K562 (cell line): ENCODE data around the gene ITPR1. TPM values are rescaled to one million over a fixed set of nuclear protein-coding genes. Genes with fewer than 3 reads are reported as not detected.
A peak's percentile ranks its signal among the peaks of the same experiment; 100 is the strongest.

Source experiments
- CAMTA2 ChIP-seq: fragments of 250-450 bp; sonication (Bioruptor Pico); conservative IDR thresholded peaks from 2 replicates; pipeline ENCODE4 v1.5.1; 2022
- CHD1 ChIP-seq: fragments of 200-600 bp; sonication (generic); IDR thresholded peaks from one replicate; pipeline ENCODE4 v1.6.1; 2012; ENCODE audit warnings: mild to moderate bottlenecking, moderate library complexity, low read length, inconsistent platforms
- CREB1 ChIP-seq, 2 experiments: sonication (generic) in 1 of 2; formaldehyde crosslinking in 1 of 2; IDR thresholded peaks; 2 replicates each; pipeline versions ENCODE4 v1.6.1 to v1.8.0; 2012 to 2022; ENCODE audit warnings: inconsistent platforms in 1 of 2, mild to moderate bottlenecking in 1 of 2, missing genetic modification reagents in 1 of 2, moderate library complexity in 1 of 2
- GATA2 ChIP-seq: sonication (generic); formaldehyde crosslinking; IDR thresholded peaks from 2 replicates; pipeline ENCODE4 v1.4.0; 2020; ENCODE audit warnings: mild to moderate bottlenecking, missing genetic modification reagents
- JUNB ChIP-seq: fragments of 450-650 bp; formaldehyde crosslinking; conservative IDR thresholded peaks from 2 replicates; pipeline ENCODE4 v1.4.0; 2020; ENCODE audit warnings: mild to moderate bottlenecking
- JUND ChIP-seq, 2 experiments: IDR thresholded peaks; 2 replicates in 1 of 2; 3 replicates in 1 of 2; pipeline ENCODE4 v1.6.1; 2011; ENCODE audit warnings: borderline replicate concordance in 2 of 2, low read depth in 2 of 2, low read length in 2 of 2, improper control_type of control experiment in 1 of 2, missing biosample characterization in 1 of 2, missing genetic modification characterization in 1 of 2, missing genetic modification reagents in 1 of 2
- LEF1 ChIP-seq: fragments of 450-650 bp; IDR thresholded peaks from 2 replicates; pipeline ENCODE4 v1.6.1; 2016; ENCODE audit warnings: mild to moderate bottlenecking
- MCM5 ChIP-seq: fragments of 450-650 bp; IDR thresholded peaks from 2 replicates; pipeline ENCODE4 v1.6.1; 2016; ENCODE audit warnings: low read depth
- NCOR1 ChIP-seq: fragments of 450-650 bp; IDR thresholded peaks from 2 replicates; pipeline ENCODE4 v1.6.1; 2016; ENCODE audit warnings: mild to moderate bottlenecking, moderate library complexity
- NONO ChIP-seq, 2 experiments: fragments of 200-400 bp in 1 of 2; fragments of 450-650 bp in 1 of 2; formaldehyde crosslinking in 1 of 2; IDR thresholded peaks; 2 replicates each; pipeline ENCODE4 v1.6.1; 2017; ENCODE audit warnings: low read depth in 2 of 2, mild to moderate bottlenecking in 2 of 2, moderate library complexity in 2 of 2, low read length in 1 of 2
- NUFIP1 ChIP-seq: fragments of 450-650 bp; IDR thresholded peaks from 2 replicates; pipeline ENCODE4 v1.6.1; 2018; ENCODE audit not compliant: partially characterized antibody
- OTX1 ChIP-seq: fragments of 450-650 bp; formaldehyde crosslinking; IDR thresholded peaks from 2 replicates; pipeline ENCODE4 v1.4.0; 2022; ENCODE audit warnings: mild to moderate bottlenecking
- POLR3A ChIP-seq: IDR thresholded peaks from 2 replicates; pipeline ENCODE4 v1.6.1; 2011; ENCODE audit warnings: borderline replicate concordance, mild to moderate bottlenecking, moderate library complexity; ENCODE audit not compliant: insufficient read length, insufficient read depth; ENCODE audit errors: extremely low read depth
- SIN3B ChIP-seq: fragments of 450-650 bp; IDR thresholded peaks from 2 replicates; pipeline ENCODE4 v1.6.1; 2017; ENCODE audit warnings: low read depth, mild to moderate bottlenecking, moderate library complexity
- SOX6 ChIP-seq: fragments of 450-650 bp; IDR thresholded peaks from 2 replicates; pipeline ENCODE4 v1.6.1; 2014; ENCODE audit warnings: mild to moderate bottlenecking
- TARDBP ChIP-seq: fragments of 450-650 bp; IDR thresholded peaks from 2 replicates; pipeline ENCODE4 v1.6.1; 2016
- TEAD2 ChIP-seq: fragments of 450-650 bp; IDR thresholded peaks from 2 replicates; pipeline ENCODE4 v1.6.1; 2016; ENCODE audit warnings: missing genetic modification characterization, control low read depth, missing compliant biosample characterization
- ZBTB12 ChIP-seq: fragments of 250-450 bp; sonication (Bioruptor Pico); IDR thresholded peaks from 2 replicates; pipeline ENCODE4 v1.4.0; 2020
- ZFPM2 ChIP-seq: fragments of 250-450 bp; sonication (Bioruptor Pico); IDR thresholded peaks from 2 replicates; pipeline ENCODE4 v1.5.1; 2022; ENCODE audit warnings: mild to moderate bottlenecking
- ZFX ChIP-seq: sonication (generic); formaldehyde crosslinking; IDR thresholded peaks from 2 replicates; pipeline ENCODE4 v1.8.0; 2022; ENCODE audit warnings: mild to moderate bottlenecking, missing genetic modification reagents, moderate library complexity
- ZKSCAN3 ChIP-seq: fragments of 250-450 bp; sonication (Bioruptor Pico); IDR thresholded peaks from 2 replicates; pipeline ENCODE4 v1.4.0; 2020
- ZNF140 ChIP-seq: fragments of 250-450 bp; sonication (Bioruptor Pico); IDR thresholded peaks from 2 replicates; pipeline ENCODE4 v1.8.0; 2021; ENCODE audit warnings: moderate library complexity, mild to moderate bottlenecking, inconsistent platforms
- ZNF76 ChIP-seq: fragments of 250-450 bp; sonication (Bioruptor Pico); IDR thresholded peaks from 2 replicates; pipeline ENCODE4 v1.4.0; 2020; ENCODE audit warnings: mild to moderate bottlenecking, moderate library complexity, borderline replicate concordance
- ZNF830 ChIP-seq: fragments of 250-450 bp; sonication (Bioruptor Pico); IDR thresholded peaks from 2 replicates; pipeline ENCODE4 v1.5.0; 2021; ENCODE audit warnings: mild to moderate bottlenecking
- polyA plus RNA-seq, 8 experiments: library from polyadenylated mRNA; depleted of rRNA in 4 of 8; stranded (reverse) in 5 of 8; unstranded in 3 of 8; fragments of >200 nt; fragmentation: Nextera tagmentation in 2 of 8; fragmentation: Illumina TruSeq in 1 of 8; extraction: Ambion mirVana in 2 of 8; extraction: Trizol in 1 of 8; gene quantifications; 2 replicates each; pipeline versions ENCODE4 v1.2.1 to v1.2.3, GENCODE V29; 2011 to 2014; ENCODE audit warnings: inconsistent platforms in 1 of 8, missing spikeins in 1 of 8
- total RNA-seq, 7 experiments: library from RNA; depleted of rRNA in 6 of 7; stranded (reverse); fragments of >200 nt in 6 of 7; fragmentation: Illumina TruSeq in 2 of 7; extraction: Trizol in 2 of 7; gene quantifications; 2 replicates each; pipeline versions ENCODE4 v1.2.1 to v1.2.3, GENCODE V29; 2011 to 2021; ENCODE audit warnings: low replicate concordance in 1 of 7
- TF ChIP-seq, protein P1 (sequence below): sonication (generic); formaldehyde crosslinking; IDR thresholded peaks from 2 replicates; pipeline ENCODE4 v1.8.1; 2022; ENCODE audit warnings: missing genetic modification reagents
- TF ChIP-seq, protein P2 (sequence below): fragments of 450-650 bp; IDR thresholded peaks from 2 replicates; pipeline ENCODE4 v1.7.0; 2016; ENCODE audit warnings: borderline replicate concordance

Gene ITPR1
- total and polyA plus RNA-seq, 9 of the 15 experiments (the other 6 are each of a cell fraction or from before 2014, with no cell fraction given), result 22.4 to 40.0 (median 27.4) TPM

- TF ChIP-seq GATA2 (CRISPR knock-in tag) (no peak), CHD1 (no peak), TARDBP (no peak), ZFPM2 (CRISPR knock-in tag) (no peak), ZKSCAN3 (CRISPR knock-in tag) (0 out of 2 replicates have a peak, but pooled peaks have one; percentile 27), SIN3B (no peak), SOX6 (no peak), ZNF76 (CRISPR knock-in tag) (peak; percentile 94), ZBTB12 (CRISPR knock-in tag) (no peak), TEAD2 (tag) (peak; percentile 51; the same call in 1 of the 2 replicates), ZNF830 (CRISPR knock-in tag) (peak; percentile 47; the same call in 1 of the 2 replicates), JUND (IDR thresholded peaks at IDR 0.05; ENCODE audit: borderline replicate concordance, low read depth, low read length) (no peak), JUND (tag; IDR thresholded peaks at IDR 0.05; ENCODE audit: borderline replicate concordance, low read depth, low read length) (no peak; the same call in 1 of the 3 replicates), OTX1 (CRISPR knock-in tag) (peak; percentile 78), JUNB (CRISPR knock-in tag) (no peak), MCM5 (no peak), LEF1 (no peak), POLR3A (no peak), ZFX (peak; percentile 83), NONO (IDR thresholded peaks at IDR 0.05; ENCODE audit: low read depth in 2 of 2, low read length in 1 of 2) (no peak), NUFIP1 (peak; percentile 70), CAMTA2 (CRISPR knock-in tag) (0 out of 2 replicates have a peak, but pooled peaks have one; percentile 68), ZNF140 (CRISPR knock-in tag) (no peak), CREB1 (IDR thresholded peaks at IDR 0.05) (no peak), CREB1 (CRISPR knock-in tag; IDR thresholded peaks at IDR 0.05) (no peak), NCOR1 (no peak)
- TF ChIP-seq, protein P1, sequence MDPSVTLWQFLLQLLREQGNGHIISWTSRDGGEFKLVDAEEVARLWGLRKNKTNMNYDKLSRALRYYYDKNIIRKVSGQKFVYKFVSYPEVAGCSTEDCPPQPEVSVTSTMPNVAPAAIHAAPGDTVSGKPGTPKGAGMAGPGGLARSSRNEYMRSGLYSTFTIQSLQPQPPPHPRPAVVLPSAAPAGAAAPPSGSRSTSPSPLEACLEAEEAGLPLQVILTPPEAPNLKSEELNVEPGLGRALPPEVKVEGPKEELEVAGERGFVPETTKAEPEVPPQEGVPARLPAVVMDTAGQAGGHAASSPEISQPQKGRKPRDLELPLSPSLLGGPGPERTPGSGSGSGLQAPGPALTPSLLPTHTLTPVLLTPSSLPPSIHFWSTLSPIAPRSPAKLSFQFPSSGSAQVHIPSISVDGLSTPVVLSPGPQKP (CRISPR knock-in tag), result no peak
- TF ChIP-seq, protein P2, sequence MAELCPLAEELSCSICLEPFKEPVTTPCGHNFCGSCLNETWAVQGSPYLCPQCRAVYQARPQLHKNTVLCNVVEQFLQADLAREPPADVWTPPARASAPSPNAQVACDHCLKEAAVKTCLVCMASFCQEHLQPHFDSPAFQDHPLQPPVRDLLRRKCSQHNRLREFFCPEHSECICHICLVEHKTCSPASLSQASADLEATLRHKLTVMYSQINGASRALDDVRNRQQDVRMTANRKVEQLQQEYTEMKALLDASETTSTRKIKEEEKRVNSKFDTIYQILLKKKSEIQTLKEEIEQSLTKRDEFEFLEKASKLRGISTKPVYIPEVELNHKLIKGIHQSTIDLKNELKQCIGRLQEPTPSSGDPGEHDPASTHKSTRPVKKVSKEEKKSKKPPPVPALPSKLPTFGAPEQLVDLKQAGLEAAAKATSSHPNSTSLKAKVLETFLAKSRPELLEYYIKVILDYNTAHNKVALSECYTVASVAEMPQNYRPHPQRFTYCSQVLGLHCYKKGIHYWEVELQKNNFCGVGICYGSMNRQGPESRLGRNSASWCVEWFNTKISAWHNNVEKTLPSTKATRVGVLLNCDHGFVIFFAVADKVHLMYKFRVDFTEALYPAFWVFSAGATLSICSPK, result no peak
These were observed 321.9 kb downstream of the ITPR1 start (continued) for GRCh38 chr3:4814904-4815574.
